Measurements from ENCODE around the gene RNF113A. TPM values are rescaled to one million over a fixed set of nuclear protein-coding genes. Genes with fewer than 3 reads are reported as not detected.
A peak's percentile ranks its signal among the peaks of the same experiment; 100 is the strongest.
"Not testable (repeated sequence)": the region's sequence is repeated elsewhere in the genome, so short reads cannot be mapped to it uniquely, and the experiment has no call there.

Gene RNF113A
- total RNA-seq = 10 to 100 TPM; 12.9 to 13.4 TPM
- long read RNA-seq, transcript RNF113A-201 (1 exons, 1,353 nt) = major isoform, 19 of 19 reads
- long read RNA-seq, partial matches to known transcripts = 0 of 19 reads
- long read RNA-seq, other reads (novel, unspliced or antisense) = 0 of 19 reads

DNA sequence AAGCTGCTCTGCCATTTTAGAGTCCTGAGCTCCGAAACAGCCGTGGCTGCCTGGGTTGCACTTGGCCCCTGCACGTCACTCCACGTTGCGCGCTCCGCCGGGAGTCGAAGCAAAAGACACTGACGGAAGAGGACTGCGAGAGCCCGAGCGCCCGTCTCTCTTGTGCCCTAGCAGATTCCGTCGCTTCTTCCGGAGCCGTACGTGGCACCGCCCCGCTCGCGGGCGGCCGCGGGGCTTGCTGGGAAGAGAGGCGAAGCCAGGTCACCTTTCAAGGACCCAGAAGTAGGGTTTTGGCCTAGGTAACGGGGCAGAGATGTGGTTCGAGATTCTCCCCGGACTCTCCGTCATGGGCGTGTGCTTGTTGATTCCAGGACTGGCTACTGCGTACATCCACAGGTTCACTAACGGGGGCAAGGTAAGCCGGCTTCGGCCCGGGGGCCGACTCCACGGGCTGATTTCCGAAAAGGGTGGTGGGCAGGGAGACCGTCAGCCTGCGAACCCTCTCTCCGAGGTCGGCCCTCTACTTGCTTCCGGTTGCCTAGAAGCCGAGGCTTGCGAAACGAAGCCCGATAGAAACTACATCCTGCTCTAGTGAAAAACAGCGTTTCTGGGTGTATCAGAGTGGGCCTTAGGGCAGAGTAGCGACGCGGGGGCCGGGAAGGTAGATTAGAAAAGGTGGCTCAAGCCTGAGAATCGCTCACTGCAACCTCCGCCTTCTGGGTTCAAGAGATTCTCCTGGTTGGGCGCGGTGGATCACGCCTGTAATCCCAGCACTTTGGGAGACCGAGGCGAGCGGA is at the start of gene RNF113A, which contains the start of gene NDUFA1:
RNF113A (minus strand) TSS at position 135 of the 797 bp plus-strand sequence; CDS start at position 15, 120 bp downstream.
NDUFA1 (plus strand) TSS at position 234 of the 797 bp plus-strand sequence; CDS start at position 314, 80 bp downstream.
- DNase-seq (peak; percentile 84 to 88), ATAC-seq (peak; percentile 94)
- intact Hi-C loops (cut with DNase I, micrococcal nuclease) = no loop called here

DNA sequence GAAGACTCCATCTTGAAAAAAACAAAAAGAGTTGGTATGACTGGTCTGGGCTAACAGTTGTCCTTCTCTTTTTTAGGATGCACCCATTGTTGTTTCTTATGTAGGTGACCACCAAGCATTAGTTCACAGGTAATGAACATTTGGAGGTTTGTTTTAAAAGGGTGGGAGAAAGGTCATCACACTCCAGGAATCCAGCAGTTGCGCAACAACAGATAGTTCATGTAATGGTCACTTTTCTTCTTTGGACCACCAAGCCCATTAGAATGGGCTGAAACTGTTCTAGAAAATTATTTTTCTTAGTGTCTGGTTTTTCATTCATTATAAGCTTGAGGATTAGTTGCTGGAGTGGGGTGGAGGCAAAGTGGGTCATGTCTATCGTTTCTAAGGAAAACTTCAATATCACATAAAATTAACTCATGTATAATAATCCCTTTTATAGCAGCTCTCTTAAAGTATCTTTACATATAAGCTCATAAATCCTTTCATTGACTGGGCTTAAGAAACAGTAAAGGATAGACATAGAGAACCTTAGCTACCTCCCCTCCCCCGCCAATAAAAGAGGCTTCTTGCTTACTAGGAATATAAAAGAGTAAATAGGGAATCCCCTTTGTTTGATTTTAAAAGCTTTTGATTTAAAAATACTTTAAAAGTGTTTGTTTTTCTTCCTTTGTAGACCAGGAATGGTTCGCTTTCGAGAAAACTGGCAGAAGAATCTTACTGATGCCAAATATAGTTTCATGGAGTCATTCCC is 48.5 kb upstream of the RNF113A start:
- intact Hi-C loops (cut with DNase I, micrococcal nuclease) = no loop called here
- DNase-seq (no peak), ATAC-seq (no peak)

DNA sequence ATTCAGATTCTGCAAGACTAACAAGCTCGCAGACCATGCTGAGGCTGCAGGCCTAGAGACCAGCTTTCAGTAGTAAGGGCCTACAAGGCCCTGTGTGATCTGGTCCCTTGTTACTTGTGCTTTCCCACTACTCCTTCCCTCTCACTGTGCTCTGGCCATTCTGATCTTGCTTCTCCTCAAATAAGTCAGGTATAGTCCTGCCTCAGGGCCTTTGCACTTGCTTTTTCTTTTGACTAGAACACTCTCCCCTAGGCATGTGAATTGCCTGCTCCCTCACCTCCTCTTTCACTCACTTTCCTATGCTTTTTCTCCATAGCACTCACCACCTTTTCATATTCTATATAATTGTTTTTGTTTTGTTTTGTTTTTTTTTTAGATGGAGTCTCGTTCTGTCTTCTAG is 46.3 kb upstream of the RNF113A start:
- ATAC-seq = no peak
- intact Hi-C loops (cut with DNase I, micrococcal nuclease) = no loop called here
- no peak for DNase-seq

DNA sequence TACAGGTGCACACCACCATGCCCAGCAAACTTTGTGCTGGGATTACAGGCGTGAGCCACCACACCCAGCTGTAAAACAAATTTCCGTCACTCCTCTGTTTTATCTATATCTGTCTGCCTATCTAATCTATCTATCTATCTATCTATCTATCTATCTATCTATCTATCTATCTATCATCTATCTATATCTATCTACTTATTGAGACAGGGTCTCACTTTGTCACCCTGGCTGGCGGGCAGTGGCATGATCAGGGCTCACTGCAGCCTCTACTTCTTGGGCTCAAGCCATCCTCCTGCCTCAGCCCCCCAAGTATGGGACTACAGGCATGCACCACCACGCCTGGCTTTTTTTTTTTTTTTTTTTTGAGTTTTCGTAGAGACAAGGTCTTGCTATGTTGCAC is 44.8 kb upstream of the RNF113A start:
- DNase-seq = no peak
- peak; percentile 70 for ATAC-seq
- intact Hi-C loops (cut with DNase I, micrococcal nuclease) = no loop called here

DNA sequence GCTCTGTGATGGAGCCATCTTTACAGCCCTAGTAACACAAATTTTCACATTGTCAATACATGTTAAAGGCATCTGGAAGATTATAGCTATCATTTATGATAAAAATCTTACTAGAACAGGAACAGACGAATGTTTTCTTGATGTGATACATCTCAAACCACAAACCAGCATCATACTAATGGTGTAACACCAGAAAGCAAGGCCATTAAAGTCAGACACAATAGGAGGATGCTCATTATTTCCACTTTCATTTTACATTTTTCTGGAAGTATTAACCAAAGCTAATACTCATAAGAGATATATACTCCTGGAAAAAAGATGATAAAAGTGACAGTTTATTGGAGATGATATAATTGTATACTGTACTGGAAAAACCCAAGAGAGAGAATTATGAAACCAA is 29.4 kb upstream of the RNF113A start:
- DNase-seq = no peak
- intact Hi-C loops (cut with DNase I, micrococcal nuclease) = no loop called here
- no peak for ATAC-seq

DNA sequence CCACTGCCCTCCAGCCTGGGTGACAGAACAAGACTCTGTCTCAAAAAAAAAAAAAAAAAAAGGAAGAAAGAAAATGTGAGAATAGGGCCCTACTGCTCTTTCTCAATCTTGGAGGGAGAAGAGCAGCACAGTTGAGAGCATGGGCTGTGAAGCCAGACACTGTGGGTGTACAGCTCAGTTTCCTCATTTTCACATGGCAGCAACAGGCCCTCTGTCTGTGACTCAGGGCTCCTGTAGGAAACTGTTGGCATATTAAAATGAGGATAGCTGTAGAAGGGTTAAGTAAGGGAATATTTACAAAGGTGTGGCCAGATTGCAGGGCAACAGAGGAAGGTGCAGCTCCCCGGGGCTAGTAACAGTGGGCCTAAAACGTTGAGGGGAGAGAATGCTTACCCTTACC is 27.6 kb upstream of the RNF113A start:
- DNase-seq (no peak), ATAC-seq (peak; percentile 92)
- intact Hi-C loops (cut with DNase I, micrococcal nuclease) = no loop called here

DNA sequence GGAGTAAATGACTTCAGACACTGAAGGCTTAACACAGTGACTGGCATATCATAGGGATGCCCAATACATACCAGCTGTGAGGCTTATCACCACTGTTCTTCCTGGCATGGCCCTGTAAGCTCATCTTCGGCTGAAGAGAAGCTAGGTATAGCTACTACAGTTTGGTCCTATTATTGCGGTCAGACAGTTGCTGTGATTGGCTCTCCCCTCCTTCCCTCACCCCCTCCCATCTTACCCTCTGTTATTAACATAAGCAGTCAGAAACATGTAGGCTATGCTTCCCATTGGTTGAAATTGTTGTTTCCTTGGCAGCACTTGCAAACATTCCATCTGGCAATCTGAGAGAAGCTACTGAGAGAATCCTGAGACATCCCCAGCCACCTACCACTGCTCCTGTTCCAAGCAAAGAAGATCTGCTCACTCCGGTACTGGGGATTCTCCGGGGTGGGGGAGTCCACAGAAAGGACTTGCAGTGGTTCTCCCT is 24.4 kb upstream of the RNF113A start, which contains the start of gene AKAP14:
AKAP14 (plus strand) TSS at position 51 of the 484 bp plus-strand sequence. CDS start 7,331 bp downstream, outside the sequence.
- intact Hi-C loops (cut with DNase I, micrococcal nuclease) = no loop called here
- ATAC-seq = no peak
- no peak for DNase-seq

DNA sequence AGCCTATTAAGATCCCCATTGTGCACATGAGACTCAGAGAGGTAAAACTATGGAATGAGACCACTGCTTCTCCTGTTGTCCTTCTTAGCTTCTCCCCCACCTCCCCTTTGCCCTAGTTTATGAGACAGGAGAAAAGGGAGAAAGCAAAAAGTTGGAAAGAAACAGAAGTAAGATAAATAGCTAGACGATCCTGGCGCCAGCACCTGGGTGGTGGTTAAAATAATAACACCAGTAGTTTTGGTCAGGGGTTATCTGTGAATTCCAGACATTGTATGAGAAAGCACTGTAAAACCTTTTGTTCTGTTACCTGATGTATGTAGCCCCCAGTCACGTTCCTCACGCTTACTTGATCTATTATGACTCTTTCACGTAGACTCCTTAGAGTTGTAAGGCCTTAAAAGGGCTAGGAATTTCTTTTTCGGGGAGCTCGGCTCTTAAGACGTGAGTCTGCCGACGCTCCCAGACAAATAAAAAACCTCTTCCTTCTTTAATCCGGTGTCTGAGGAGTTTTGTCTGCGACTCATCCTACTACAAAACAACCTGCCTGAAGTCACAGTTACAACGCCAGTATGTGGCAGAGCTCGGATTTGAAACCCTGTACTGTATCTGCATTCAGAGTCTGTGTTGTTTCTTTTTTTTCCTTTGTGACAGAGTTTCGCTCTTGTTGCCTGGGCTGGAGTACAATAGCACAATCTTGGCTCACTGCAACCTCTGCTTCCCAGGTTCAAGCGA is 20.6 kb upstream of the RNF113A start:
- intact Hi-C loops (cut with DNase I, micrococcal nuclease); DNase-seq; ATAC-seq: not testable (repeated sequence)

DNA sequence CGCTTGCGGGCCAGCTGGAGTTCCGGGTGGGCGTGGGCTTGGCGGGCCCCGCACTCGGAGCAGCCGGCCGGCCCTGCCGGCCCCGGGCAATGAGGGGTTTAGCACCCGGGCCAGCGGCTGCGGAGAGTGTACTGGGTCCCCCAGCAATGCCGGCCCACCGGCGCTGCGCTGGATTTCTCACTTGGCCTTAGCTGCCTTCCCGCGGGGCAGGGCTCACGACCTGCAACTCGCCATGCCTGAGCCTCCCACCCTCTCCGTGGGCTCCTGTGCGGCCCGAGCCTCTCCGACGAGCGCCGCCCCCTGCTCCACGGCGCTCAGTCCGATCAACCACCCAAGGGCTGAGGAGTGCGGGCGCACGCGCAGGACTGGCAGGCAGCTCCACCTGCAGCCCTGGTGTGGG is 19.1 kb upstream of the RNF113A start:
- intact Hi-C loops (cut with DNase I, micrococcal nuclease); ATAC-seq; DNase-seq: not testable (repeated sequence)

DNA sequence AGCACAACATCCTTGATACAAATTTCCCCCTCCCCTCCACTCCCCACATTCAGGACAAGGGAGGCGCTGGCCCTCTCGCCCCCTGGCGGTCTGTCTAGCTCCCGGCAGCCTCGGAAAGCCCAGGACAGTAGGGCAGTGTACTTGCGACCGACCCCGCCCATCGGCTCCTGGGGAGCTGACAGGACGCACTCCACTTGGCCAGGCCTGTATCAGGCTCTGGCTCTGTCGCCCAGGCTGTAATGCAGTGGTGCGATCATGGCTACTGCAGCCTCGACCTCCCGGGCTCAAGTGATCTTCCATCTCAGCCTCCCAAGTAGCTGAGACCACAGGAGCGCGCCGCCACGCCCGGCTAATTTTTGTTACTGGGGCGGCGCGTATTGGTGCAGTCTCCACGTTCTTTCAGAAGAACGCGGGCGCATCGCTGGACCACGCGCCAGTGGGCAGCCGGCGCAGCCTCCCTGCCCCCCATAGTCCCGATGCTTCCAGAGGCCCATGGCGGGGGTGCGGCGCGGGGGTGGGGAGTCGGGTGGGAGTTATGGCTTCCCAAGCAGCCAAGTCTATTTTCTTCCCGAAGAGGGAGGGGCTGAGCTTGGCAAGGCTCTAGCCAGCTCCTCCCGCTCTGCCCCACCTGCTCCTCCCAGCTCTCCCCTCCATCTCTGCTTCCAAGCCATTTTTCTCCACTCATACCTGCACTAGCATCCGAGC is 16.3 kb upstream of the RNF113A start:
- intact Hi-C loops (cut with DNase I, micrococcal nuclease) = no loop called here
- peak; percentile 73 to 74 for DNase-seq
- peak; percentile 83 for ATAC-seq

DNA sequence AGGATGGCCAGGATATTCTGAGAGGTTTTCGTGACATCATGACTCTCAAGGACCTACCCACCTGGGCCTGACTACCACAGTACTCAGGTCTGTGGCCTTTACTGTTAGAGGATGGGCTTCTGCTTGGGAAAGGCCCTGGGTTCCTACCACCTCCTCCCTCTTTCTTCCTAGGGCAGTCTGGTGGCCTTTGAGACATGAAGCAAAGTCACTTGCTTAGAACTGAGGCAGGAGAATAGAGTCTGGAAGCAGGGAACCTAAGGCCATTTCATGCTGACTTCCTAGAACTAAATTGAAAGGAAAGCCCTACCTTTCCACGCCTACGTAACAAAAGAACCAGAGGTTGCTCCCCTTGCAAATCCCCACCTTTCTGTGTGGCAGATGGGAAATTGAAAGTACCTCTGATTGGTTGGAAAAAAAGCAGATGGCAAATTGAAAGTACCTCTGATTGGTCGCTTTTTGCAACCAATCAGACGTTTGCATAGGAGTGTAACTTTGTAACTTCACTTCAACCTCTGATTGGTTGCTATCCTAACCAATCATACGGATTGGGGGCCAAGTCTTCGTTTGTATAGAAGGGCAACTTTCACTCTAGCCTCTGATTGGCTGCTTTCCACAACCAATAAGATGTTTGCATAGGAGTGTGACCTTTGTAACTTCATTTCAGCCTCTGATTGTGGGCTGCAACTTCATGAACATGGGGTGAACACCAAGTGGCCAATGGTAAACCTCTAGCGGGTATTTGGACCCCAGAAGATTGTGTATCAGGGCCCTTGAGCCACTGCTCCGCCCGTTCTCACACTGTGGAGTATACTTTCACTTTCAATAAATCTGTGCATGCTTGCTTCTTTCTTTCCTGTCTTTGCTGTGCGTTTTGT is 14.3 kb upstream of the RNF113A start:
- intact Hi-C loops (cut with DNase I, micrococcal nuclease) = no loop called here
- DNase-seq (no peak), ATAC-seq (peak; percentile 70)

DNA sequence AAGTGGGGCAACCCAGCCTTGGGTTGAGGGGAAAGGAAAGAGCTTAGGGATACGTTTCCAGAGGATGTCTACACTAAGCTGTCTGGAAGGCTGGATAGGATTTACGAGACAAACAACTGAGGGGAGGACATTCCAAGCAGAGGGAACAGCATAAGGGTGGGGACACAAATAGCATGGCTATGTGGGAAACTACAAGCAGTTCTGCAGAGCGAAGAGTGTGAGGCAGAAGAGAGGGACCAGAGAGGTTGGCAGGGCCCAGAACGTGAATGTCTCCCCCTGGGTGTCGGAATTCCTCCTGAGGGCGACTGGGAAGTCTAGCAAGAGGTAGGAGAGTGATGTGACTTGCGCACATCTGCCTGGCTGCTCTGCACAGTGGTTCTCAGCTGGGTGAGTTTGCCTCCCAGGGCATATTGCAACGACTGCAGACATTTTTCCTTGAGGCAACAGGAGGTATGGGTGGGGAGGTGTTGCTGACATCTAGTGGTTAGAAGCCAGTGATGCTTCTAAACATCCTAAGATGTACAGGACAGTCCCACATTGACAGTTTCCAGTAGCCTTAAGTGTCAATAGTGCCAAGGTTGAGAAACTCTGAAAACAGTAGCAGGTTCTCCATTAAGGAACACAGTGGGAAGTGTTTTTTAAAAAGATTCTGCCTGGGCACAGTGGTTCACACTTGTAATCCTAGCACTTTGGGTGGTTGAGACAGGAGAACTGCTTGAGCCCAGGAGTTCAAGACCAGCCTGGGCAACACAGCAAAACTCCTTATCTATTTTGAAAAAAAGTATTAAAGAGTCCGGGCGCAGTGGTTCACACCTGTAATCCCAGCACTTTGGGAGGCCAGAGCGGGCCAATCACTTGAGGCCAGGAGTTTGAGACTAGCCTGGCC is 9.3 kb upstream of the RNF113A start:
- intact Hi-C loops (cut with DNase I, micrococcal nuclease) = no loop called here
- DNase-seq (no peak), ATAC-seq (peak; percentile 82)

DNA sequence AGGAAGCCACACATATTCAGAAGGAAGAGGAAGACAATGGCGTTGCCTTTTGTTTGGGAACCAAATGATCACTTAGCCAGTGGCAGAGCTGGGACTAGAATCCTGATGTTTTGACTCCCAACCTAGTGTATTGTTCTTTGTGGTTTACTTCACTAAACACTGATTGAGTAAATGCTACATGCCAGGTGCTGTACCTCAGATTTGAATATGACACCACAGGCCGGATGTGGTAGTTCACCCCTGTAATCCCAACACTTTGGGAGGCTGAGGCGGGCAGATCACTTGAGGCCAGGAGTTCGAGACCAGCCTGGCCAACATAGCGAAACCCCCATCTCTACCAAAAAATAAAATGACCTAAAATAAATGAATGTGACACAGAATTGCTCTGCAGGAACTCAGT is 8.5 kb upstream of the RNF113A start:
- intact Hi-C loops (cut with DNase I, micrococcal nuclease) = no loop called here
- no peak for DNase-seq
- no peak for ATAC-seq

DNA sequence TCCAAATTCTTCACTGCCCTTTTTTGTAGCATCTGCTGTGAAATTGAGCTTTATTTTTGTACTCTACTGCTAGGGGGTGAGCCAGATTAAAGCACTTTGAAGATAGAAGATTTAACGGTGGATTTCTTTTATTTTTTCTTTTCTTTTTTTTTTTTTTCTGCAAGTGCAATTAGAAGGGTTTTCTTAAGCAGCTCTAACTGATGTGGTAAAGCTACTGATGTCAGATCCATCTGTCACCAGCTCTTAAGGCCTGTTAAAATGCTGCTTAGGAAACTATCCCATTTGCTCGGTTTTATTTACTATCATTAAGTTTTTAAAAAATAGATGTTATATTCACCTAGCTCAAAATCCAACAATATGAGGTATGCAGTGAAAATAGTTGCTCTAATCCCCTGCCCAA is 7.2 kb upstream of the RNF113A start:
- intact Hi-C loops (cut with DNase I, micrococcal nuclease) = no loop called here

DNA sequence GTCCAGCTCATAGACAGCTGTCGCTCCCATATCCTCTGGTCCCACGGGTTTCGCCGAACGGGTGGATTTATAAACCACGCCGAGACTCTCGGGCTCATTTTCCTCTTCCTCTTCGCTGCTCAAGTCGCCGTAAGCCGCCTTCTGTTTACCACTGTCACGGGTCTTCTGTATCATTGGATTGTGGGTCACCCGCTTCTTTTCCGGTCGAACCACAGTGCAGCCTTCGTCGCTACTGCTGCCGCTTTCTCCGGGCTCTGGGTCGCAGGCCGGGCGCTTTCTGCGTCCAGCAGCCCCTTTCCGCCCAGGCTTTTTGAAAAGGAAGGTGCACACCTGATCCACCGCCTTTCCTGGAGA is 311 bp downstream of the RNF113A start:
- intact Hi-C loops (cut with DNase I, micrococcal nuclease) = no loop called here
- peak in 1 of 2 donors; percentile 40 for DNase-seq
- ATAC-seq = peak; percentile 48

More for the DNA sequence above, 7.2 kb upstream of the RNF113A start:
- DNase-seq (no peak), ATAC-seq (no peak)

DNA sequence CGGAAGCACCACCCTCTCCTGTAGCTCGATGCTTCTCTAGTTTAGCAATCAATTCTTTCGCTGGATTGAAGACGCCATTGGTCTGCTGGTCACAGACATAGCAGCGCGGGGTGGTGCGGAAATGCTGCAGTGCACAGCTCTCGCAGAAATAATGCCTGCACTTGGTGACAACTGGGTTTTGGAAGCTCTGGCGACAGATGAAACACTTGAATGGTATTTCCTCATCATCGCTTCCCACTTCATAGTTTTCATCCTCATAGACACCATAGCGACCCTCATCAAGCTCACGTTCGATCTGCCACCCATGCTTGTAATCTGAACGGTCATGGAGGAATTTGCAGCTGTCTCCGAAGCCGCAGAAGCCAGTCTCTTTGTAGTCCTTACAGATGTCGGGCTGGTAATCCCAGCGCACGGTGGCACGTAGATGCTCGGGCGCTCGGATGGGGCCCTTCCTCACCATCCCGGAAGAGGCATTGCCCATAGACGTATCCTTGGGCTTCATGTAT is 854 bp downstream of the RNF113A start:
- peak in 1 of 2 donors; percentile 43 for DNase-seq
- intact Hi-C loops (cut with DNase I, micrococcal nuclease) = no loop called here
- peak; percentile 42 for ATAC-seq

Measured in left colon (tissue), 2 donors.